Renal cortical epithelial cell (primary cell): ENCODE measurements around the gene GNAS-AS1. TPM values are rescaled to one million over a fixed set of nuclear protein-coding genes. Genes with fewer than 3 reads are reported as not detected.

Experiments
- DNase-seq: peaks from one replicate; pipeline ENCODE4 v3.0.0-alpha.2; 2011; ENCODE audit warnings: low read depth
- total RNA-seq: library from RNA; depleted of rRNA; stranded (reverse); fragments of >200 nt; gene quantifications from 2 replicates; pipeline ENCODE4 v1.2.3, GENCODE V29; 2014

GNAS-AS1 gene
- total RNA-seq, 1 donor from 2014 or later, result 0.65 TPM

DNA sequence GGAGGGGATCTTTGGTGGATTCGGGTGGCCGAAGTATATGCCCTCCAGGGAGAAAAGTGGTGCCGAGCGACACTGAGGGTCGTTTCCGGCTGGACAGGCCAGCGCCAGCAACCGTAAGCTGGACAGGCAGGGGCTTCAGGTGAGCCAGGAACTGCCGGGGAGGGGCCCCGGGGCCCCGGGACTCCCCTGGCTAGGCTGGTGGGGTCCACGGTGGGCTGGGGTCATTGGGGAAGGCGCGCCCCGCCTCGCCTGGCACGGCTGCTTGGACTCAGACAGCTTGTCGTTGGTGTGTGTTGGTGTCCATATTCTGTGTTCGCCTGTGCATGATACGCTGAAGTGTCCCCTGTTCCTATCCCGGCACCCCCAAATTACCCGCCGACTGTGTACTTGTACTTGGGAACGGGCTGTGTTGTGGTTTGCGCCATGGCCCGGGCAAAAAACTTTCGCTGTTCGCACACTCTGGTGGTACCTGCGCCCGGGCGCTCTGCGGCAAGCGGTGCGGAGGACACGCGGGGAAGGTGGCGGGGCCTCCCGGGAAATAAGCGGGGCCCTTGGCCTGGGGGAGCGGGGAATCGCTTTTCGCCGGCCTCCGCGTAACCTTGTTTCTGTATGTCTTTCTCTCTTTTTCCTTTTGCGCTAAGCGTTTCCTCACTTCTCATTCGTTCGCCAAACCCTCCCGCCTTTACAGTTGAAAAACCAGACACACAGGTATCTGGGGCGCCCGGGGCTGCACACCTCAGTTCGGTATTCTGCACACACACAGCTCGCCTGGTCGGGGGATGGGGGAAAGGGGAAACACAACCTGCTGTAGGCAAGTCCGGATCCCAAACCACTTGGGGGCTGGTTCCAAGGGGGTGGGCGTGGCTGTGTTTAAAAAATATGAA is 5.0 kb upstream of the GNAS-AS1 start:
- no peak for DNase-seq

- no peak for DNase-seq
Measured at GRCh38 chr20:58854638-58855471, 4.2 kb upstream of the GNAS-AS1 start.

GRCh38 chr20:58853976-58854637 is 3.4 kb upstream of the GNAS-AS1 start:
- DNase-seq, result no peak

GRCh38 chr20:58853466-58853865 is 2.8 kb upstream of the GNAS-AS1 start:
- DNase-seq, result no peak

DNA sequence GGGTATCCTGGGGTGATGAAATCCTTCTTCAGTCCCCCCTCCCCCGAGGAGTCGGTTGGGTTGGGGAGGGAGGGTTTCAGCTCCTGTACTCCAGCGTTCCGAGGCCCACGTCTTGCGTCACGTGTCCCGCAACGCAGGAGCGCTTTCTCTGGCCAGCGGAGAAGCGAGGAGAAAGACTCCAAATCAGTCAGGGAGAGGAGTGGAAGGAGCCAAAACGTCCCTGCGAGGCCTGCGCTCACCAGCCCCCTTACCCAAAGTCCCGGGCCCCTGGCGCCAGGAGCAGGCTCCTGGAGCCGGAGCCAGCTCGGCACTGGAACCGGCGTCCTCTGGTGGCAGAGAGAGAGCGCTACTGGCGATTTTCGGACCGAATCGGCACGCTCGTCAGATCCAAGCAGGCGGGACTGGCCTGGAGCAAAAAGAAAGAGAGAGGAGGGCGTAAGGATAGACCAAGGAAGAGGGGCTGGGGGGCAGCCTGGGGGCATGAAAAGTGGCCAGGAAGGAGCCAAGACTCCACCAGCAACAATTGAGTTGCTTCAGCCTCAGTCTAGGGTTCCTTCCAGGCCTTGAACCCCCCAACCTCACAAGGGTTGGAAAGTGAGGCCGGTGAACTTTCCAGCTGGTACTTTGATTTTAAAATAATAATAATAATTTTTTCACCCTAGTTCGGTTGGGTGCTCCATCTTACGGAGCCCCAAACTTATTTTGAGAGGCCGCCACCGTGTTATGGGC is 2.0 kb upstream of the GNAS-AS1 start, which contains the start of gene GNAS:
Gene GNAS (plus strand): TSS at position 174 of the 729 bp plus-strand sequence.
- DNase-seq, result peak; percentile 29

DNA sequence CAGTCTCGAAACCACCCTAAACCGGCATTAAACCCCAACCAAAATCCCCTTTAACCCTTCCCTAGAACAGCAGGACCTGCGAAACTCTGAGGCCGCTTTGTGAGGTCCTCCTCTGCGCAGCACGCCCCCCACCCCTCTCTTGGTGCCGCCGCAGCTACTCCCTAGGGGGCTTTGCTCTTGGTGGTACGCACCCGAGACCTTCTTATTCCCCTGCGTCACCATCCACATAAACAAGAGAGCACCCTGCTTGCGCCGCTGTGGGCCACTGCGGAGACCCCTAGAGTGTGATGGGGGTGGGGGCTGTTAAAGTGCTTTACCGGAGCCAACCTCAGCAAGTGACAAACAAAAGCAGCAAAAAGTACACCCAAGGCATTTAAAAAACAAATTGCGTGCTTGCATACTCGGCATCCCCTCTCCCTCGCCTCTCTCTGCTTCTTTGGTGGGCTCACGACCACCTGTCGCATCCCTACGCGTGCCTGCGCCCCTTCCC is 1.3 kb upstream of the GNAS-AS1 start:
- DNase-seq, result no peak

- DNase-seq, result no peak
Measured at GRCh38 chr20:58851221-58851968, 693 bp upstream of the GNAS-AS1 start.

GRCh38 chr20:58847463-58847862 is 3.2 kb downstream of the GNAS-AS1 start:
- DNase-seq, result no peak

DNA sequence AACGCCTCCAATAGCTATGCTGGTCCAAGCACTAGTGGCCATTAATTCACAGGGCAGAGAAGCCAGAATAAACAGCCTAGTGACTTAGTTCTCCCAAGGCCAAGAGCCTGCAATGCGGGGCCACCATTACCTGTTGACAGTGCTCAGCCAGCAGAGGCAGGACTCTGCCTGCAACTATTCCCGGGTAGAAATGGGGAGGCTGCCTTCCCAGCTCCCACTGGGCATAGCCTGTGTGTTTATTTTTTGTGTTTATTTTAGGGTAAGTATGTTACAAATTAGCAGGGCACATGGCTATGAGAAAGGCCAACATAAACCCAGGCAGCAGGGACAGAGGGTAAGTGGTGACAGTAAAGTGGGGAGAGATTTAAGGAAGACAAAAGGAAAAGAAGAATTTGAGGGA is 5.0 kb downstream of the GNAS-AS1 start:
- no peak for DNase-seq

- DNase-seq, result no peak
Measured at GRCh38 chr20:58843128-58843556, 7.6 kb downstream of the GNAS-AS1 start.

- no peak for DNase-seq
Measured at GRCh38 chr20:58842276-58842675, 8.4 kb downstream of the GNAS-AS1 start.

GRCh38 chr20:58841539-58842264 is 9.0 kb downstream of the GNAS-AS1 start:
- DNase-seq, result no peak

DNA sequence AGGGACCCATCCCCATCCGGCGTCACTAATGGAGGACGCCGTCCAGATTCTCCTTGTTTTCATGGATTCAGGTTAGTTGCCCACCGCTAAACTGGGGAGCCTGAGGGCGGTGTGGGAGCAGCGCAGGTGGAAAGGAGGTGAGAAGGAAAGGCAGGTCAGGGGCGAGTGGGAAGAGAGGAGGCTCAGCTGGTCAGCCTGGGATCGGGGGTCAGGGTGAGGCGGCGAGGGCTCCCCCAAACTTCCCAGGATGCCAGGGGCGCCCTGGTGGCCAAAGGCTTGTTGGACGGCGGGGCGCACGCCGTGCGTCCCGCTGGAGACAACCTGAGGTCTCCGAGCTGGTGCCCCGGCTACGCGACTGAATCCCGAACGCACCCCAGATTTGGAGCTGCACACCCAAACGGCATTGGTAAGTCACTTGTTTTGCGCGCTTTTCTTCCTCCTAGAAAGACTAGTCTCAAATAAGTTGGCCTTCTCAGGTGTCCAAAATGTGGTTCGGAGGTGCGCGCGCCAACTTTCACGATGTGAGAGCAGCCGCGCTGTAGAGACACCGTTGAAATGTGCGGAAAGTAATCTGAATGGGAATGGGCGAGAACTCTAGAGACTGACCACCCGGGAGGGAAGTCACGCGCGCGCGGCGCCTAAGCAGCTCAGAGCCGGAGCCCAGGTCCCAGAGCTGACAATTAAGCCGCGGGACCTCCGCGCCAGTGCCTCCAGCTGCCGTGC is 9.7 kb downstream of the GNAS-AS1 start:
- DNase-seq, result no peak

DNA sequence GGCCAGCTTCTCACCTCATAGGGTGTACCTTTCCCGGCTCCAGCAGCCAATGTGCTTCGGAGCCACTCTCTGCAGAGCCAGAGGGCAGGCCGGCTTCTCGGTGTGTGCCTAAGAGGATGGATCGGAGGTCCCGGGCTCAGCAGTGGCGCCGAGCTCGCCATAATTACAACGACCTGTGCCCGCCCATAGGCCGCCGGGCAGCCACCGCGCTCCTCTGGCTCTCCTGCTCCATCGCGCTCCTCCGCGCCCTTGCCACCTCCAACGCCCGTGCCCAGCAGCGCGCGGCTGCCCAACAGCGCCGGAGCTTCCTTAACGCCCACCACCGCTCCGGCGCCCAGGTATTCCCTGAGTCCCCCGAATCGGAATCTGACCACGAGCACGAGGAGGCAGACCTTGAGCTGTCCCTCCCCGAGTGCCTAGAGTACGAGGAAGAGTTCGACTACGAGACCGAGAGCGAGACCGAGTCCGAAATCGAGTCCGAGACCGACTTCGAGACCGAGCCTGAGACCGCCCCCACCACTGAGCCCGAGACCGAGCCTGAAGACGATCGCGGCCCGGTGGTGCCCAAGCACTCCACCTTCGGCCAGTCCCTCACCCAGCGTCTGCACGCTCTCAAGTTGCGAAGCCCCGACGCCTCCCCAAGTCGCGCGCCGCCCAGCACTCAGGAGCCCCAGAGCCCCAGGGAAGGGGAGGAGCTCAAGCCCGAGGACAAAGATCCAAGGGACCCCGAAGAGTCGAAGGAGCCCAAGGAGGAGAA is 10.5 kb downstream of the GNAS-AS1 start:
- no peak for DNase-seq

DNA sequence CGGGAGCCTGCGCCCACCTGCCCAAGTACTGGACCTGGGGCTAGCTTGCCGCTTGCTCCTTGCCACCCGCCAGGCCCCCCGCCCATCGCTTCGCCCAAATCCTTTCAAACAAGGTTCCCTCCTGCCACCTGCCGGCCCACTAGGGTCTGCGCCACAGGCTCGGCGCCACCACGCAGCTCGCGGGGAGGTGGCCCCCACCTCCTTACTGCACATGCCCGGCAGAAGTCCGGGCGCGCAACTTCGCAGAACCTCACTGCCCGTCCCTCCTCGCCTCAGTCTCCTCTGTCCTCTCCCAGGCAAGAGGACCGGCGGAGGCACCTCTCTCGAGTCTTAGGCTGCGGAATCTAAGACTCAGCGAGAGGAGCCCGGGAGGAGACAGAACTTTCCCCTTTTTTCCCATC is 11.2 kb downstream of the GNAS-AS1 start:
- no peak for DNase-seq

DNA sequence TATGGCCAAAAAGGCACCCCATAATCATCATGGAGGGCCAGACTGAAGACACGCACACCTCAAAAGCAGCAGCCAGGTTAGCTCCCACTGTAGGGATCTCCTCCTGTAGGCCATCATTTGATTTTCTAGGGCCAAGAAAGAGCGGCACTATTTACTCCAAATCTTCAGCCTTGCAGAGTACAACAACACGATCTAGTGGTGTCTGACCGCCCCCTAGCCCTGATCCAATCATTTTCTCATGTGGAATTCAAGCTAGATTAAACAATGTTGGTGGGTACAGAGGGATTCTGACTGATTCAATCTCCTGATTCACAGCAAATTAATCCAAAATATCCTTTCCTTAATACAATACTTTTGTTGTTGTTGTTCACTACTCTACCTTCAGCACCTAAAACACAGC is 12.5 kb downstream of the GNAS-AS1 start:
- no peak for DNase-seq

- DNase-seq, result no peak
Measured at GRCh38 chr20:58837717-58838116, 13.0 kb downstream of the GNAS-AS1 start.

- DNase-seq, result no peak
Measured at GRCh38 chr20:58836616-58837204, 14.0 kb downstream of the GNAS-AS1 start.
